Fibroblast of mammary gland (primary cell): Measurements from ENCODE around the gene PXN.
"Not testable (repeated sequence)": the region's sequence is repeated elsewhere in the genome, so short reads cannot be mapped to it uniquely, and the experiment has no call there.

Experiments used
- DNase-seq: peaks from one replicate; pipeline ENCODE4 v3.0.0-alpha.2; 2010; ENCODE audit warnings: low read depth
- H3K4me3 ChIP-seq: 2 replicates; pipeline ENCODE4 v1.5.1; 2011; ENCODE audit warnings: low read depth, mild to moderate bottlenecking, low read length, moderate library complexity; ENCODE audit not compliant: control insufficient read depth
- TF ChIP-seq, protein P1 (sequence below): conservative IDR thresholded peaks from 2 replicates; pipeline ENCODE4 v1.5.1; 2011; ENCODE audit warnings: low read depth, low read length, inconsistent platforms; ENCODE audit not compliant: control insufficient read depth, insufficient read depth

Gene PXN

DNA sequence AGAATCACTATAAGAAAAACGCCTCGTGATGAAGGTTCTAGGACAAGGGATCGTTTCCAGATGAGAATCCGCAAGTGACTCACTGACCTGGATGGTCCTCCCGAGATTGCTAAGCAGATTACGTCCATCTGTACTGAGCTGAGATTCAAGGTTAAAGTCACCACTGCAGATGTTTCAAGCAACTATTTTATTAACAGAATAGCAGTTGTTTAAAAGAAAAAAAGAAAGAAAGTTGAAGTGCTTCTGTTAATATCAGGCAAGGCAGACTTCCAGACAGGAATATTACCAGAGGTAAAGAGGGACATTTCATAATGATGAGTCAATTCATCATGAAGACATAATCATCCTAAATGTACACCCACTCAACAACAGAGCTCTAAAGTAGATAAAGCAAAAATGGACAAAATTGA, 17.9 kb downstream of the PXN start:
- H3K4me3 ChIP-seq, result no peak overlapping the region
- DNase-seq, result peak; percentile 94
- TF ChIP-seq, protein P1, sequence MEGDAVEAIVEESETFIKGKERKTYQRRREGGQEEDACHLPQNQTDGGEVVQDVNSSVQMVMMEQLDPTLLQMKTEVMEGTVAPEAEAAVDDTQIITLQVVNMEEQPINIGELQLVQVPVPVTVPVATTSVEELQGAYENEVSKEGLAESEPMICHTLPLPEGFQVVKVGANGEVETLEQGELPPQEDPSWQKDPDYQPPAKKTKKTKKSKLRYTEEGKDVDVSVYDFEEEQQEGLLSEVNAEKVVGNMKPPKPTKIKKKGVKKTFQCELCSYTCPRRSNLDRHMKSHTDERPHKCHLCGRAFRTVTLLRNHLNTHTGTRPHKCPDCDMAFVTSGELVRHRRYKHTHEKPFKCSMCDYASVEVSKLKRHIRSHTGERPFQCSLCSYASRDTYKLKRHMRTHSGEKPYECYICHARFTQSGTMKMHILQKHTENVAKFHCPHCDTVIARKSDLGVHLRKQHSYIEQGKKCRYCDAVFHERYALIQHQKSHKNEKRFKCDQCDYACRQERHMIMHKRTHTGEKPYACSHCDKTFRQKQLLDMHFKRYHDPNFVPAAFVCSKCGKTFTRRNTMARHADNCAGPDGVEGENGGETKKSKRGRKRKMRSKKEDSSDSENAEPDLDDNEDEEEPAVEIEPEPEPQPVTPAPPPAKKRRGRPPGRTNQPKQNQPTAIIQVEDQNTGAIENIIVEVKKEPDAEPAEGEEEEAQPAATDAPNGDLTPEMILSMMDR, result no peak

DNA sequence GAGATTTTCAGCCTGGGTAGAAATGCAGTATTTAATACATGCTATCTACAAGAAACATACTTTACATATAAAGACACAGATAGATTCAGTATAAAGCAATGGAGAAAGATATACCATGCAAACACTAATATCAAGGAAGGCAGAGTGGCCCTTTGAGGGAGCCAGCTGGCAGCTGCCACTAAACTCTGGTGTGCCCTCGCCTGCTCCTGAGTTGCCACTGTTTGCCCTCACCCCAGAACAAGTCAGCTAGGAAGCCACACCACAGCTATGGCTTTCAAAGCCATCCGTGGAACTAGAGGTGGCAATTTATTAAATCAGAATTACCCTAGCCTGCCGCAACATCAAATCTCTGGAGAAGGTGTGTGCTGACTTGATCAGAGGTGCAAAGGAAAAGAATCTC, 18.3 kb downstream of the PXN start:
- no peak overlapping the region for H3K4me3 ChIP-seq

DNA sequence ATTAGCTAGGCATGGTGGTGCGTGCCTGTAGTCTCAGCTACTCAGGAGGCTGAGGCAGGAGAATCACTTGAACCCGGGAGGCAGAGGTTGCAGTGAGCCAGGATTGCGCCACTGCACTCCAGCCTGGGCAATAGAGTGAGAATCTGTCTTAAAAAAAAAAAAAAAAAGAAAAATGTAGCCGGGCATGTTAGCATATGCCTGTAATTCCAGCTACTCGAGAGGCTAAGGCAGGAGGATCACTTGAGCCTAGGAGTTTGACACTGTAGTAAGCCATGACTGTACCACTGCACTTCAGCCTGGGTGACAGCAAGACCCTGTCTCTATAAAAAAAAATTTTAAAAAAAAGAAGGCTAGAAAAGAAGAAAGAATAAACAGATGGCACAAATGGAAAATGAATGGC, 18.8 kb downstream of the PXN start:
- DNase-seq, H3K4me3 ChIP-seq: not testable (repeated sequence)

More for the DNA sequence above, 18.3 kb downstream of the PXN start:
- no peak for DNase-seq
- TF ChIP-seq, protein P1, result no peak

DNA sequence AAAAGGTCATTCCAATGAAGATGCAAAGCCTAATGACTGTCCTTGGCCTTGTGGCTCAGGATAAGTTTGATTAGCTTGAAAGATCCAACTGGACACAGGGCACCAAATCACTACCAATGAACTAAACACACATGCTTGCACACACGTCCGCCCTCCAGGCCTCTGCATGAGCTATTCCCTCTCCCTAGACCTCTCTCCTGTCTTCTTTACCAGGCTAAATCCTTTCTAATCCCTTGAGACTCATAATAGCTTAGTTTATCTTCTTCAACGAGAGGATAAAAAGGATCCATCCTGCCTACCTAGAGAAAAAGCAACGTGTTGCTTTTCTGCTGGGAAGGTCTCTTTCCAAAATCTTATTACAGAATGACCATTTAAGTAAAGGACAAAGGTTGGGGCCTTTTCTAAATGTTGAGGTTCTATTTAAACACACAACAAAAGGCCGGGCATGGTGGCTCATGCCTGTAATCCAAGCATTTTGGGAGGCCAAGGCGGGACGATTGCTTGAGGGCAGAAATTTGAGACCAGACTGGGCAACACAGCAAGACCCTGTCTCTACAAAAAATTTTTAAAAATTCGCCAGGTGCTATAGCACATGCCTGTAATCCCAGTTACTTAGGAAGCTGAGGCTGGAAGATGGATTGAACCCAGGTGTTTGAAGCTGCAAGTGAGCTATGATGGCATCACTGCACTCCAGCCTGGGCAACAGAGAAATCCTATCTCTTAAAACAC, 22.4 kb downstream of the PXN start:
- TF ChIP-seq, protein P1, result no peak
- no peak overlapping the region for H3K4me3 ChIP-seq
- no peak for DNase-seq

DNA sequence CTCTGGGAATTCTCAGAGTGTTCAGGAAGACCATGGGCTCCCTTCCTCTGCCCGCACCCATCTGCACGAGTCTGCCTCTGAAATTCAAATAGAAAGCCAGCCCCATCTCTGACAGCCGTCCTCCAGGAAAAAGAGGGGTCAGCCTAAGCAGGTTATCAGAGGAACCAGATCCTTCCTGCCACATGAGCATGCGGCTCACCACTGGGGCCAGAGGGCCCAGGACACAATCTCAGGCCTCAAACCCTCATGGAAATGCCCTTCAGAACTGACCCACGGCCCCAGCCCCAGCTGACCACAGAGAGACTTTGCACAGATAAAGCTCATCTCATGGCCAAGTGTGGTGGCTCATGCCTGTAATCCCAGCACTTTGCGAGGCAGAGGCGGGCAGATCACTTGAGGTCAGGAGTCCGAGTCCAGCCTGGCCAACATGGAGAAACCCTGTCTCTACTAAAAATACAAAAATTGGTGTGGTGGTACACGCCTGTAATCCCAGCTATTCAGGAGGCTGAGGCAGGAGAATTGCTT, 23.2 kb downstream of the PXN start:
- no peak for DNase-seq
- TF ChIP-seq, protein P1, result no peak
- no peak overlapping the region for H3K4me3 ChIP-seq

DNA sequence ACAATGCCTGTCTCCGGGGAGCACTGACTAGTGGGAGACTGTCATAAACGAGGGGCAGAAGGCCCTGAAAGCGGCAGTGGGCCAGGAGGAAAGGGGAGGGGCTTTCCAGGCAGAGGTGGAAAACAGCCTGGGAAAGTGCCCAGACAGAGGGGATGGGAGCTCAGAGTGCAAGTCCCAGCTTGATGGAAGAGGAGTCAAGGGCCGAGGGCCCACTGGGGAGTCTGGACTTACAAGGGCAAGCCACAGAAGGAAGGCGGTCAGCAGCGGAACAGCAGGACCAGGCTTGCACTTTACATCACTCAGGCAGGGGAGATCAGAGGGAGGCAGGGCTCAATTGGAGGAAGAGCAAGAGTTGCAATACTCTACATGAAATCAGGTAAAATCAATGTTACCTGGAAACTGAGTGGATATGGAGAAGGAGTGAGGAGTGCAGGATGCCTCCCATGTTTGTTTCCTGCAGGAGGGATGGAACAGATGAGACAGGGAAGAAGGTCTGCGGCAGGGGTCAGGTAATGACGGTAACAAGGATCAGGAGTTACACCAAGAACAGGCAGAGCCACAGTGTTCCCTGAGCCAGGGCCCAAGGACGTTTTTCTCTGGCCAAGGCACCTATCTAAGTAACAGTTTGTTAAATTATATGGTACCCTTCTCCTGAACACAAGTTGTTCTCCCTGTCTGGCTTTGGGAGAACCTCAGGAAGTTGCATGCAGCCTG, 23.8 kb downstream of the PXN start:
- DNase-seq, result no peak
- no peak overlapping the region for H3K4me3 ChIP-seq
- TF ChIP-seq, protein P1, result no peak

DNA sequence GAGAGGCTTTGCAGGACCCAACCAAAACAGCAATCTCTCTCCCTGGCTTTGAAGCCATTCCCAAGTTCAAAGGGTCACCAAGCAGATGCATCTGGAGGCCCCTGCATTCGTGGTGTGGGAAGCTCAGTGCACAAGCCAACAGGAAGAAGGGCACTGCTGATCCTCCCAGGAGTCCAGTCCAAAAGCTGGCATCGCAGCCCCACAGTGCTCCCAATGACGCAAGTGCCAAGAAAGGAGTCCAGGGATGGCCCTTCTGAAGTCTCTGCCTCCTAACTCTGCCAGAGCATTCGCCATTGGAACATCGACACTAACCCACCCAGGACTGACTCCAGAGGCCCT, 25.1 kb downstream of the PXN start:
- DNase-seq, result no peak
- TF ChIP-seq, protein P1, result no peak
- no peak overlapping the region for H3K4me3 ChIP-seq
